Placental epithelial cell (primary cell): ENCODE results near the gene EID1. TPM values are rescaled to one million over a fixed set of nuclear protein-coding genes. Genes with fewer than 3 reads are reported as not detected.

Experiments used
- total RNA-seq: library from RNA; depleted of rRNA; stranded (reverse); fragments of >200 nt; gene quantifications from 2 replicates; pipeline ENCODE4 v1.2.3, GENCODE V29; 2012

Gene EID1
- 127 and 139 TPM in 2 replicates for total RNA-seq

GRCh38 chr15:48877630-48878595 lies at the start of gene EID1:
Gene EID1 (plus strand): TSS chr15:48878134. CDS start chr15:48878177, 43 bp downstream.

Other genes starting within 250 kb of the EID1 start
- gene FBN1, start 232.4 kb upstream of the EID1 start, total RNA-seq: 1,130 and 2,934 TPM in 2 replicates
- 3.3 and 4.3 TPM in 2 replicates for gene CEP152, start 67.1 kb upstream of the EID1 start, total RNA-seq
- 0.22 and 0.79 TPM in 2 replicates for gene SHC4, start 85.8 kb downstream of the EID1 start, total RNA-seq
- 53.1 and 136 TPM in 2 replicates for gene SECISBP2L, start 168.3 kb downstream of the EID1 start, total RNA-seq